HG02623 (cell line): ENCODE measurements around the gene PTPRN2.
"Not testable (repeated sequence)": the region's sequence is repeated elsewhere in the genome, so short reads cannot be mapped to it uniquely, and the experiment has no call there.

ENCODE experiments used
- ATAC-seq: cut with Tn5 transposase; IDR thresholded peaks from one replicate; pipeline ENCODE4 v1.9.1; 2021; ENCODE audit warnings: moderate library complexity; ENCODE audit not compliant: unreplicated experiment

Gene PTPRN2

DNA sequence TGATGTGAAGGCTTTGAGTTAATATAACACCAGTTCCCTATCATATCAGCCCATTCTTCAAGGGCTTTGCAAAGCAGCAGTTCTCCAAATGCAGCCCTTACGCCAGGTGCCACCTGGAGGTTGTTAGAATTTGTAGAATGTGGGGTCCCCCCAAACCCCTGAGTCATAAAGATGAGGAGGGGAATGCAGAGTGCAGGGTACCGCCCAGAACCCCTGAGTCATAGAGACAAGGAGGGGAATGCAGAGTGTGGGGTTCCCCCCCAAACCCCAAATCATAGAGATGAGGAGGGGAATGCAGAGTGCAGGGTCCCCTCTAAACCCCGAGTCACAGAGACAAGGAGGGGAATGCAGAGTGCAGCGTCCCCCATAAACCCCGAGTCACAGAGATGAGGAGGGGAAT is 605.8 kb downstream of the PTPRN2 start:
- no peak for ATAC-seq

DNA sequence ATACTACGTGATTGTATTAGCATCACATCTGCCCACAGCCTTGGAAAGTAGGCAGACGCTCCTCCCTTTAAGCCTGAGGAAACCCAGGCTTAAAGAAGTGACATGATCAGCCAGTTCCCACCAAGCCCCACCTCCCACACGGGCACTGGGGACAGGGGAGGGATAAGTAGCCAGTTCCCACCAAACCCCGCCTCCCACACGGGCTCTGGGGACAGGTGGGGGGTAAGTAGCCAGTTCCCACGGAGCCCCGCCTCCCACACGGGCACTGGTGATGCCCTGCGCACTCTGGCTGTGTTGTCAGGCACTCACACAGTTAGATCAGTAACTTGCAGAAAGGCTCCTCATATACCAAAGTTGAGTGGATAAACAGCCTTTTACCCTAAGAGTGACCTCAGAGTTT is 606.8 kb downstream of the PTPRN2 start:
- ATAC-seq, result no peak

DNA sequence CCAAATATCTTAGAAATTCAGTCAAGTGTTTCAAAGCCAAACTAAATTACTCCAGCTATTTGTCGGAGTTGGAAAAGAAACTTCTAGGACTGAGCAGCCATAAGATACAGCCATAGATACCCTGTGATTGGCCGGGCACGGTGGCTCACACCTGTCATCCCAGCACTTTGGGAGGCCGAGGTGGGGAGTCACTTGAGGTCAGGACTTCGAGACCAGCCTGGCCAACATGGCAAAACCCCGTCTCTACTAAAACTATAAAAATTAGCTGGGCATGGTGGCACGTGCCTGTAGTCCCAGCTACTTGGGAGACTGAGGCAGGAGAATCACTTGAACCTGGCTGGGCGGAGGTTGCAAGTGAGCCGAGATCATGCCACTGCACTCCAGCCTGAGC is 607.3 kb downstream of the PTPRN2 start:
- not testable (repeated sequence) for ATAC-seq

DNA sequence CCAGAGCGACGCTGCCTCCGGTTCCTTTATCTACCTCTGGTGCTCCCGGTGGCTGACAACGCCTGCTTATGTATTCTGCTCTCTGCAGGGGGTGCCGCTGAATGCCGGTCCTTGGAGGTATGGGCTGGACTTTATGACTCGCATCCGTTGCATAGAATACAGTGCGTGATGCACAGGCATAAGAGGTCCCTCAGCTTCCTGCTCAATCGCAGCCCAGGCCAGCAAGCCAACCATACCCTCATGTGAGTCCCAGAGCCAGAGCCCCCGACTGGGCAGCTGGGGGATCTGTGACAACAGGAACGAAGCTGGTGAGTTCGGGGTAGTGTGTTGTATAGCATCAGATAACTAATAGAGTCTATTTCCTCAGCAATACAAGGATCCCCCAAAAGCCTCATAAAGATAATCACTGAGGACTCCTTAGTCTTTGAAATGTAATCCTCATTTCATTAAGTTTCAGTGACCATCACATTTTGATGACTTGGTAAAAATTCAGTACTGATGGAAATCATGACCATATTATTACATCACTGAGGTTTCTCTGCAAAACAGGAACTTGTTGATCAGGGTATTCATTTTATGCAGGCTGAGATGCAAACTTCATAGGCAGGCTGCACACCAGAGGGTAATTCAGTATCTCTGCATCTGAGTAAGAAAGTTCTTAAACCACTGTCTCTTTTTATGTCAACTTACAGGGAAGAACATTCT is 607.8 kb downstream of the PTPRN2 start:
- no peak for ATAC-seq

DNA sequence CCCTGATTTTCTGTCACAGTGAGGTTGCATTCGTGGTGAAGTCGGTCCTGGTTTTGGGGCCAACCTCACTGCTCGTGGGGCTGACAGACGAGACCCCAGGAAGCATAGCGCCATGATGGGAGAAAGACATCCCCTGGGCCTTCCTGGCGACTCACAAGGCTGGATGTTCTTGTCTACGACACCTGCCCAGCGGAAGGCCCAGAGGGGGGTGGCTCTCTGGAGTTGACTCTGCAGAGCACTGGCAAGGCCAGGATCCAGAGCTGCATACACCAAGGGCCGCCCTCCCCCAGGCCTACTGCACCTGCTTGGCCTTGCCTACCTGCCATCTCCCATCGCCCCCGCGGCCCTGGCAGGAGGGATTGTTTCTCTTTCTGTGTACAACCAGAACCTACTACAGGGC is 608.9 kb downstream of the PTPRN2 start:
- ATAC-seq, result no peak

DNA sequence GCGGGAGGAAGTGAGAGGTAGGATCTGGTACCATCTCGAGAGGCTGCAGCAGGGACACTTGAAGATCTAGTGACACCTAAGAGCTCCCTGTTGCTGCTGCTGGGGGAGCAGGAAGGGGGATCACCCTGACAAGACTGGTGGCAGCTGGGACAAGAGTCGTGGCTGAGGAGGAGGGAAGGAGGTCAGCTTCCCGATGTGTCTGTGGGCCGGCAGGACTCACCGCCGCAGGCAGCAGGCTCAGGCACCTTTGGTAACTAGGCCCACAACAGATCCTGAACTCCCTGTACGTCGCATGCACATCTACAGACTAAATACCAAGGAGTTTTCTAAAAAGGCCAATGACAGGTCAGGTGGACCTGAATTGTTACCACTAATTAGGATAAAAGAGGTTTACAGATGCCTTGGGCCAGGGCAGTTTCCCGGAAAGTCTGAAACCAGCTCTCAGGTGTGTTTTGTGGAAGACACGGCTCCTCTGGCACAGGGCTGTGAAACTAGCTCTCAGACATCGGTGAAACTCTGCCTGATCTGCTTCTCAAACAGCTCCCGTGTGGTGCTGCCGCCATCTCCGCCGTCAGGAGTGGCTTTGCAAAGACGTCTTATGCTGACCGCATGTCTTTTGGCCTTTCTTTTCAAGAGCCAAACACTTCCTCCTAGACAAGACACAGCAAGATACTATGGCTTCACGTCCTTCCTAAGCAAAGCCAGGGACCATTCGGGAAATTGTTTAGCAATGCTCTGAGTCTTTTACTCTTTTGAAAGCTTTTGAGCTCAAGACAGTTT is 609.7 kb downstream of the PTPRN2 start:
- ATAC-seq, result no peak

DNA sequence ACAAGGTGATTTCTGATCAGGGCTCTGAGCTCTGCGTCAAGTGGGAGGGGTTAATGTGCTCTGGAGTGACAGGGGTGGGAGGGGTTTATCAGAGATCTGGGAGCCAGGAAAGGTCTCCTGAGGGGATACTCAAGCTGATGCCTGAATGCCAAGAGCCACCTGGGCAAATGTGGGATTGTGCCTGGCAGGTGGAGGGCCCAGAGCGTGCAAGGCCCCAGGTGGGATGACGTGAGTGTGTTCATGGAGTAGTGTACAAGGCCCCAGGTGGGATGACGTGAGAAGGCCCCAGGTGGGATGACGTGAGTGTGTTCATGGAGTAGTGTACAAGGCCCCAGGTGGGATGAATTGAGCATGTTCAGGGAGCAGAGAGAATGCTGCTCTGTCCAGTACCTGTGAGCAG is 610.3 kb downstream of the PTPRN2 start:
- ATAC-seq, result no peak

DNA sequence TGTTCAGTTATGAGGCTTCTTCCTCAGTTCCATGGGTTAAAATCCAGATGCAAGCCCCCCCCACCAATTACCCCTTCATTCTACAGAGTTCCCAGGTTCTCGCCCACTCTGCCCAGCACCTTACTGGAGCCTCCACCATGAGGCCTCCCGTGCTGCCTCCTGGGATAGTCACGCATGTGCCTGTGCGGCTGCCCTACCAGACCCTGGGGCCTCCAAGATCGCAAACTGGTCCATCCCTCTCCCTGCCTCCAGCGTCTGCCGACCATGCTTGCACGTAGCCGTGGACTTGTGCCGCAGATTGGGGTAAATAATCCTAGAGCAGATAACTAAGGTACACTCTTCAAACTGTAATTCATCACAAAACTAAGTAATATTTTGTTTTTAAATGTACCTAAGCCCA is 611.2 kb downstream of the PTPRN2 start:
- ATAC-seq, result no peak

DNA sequence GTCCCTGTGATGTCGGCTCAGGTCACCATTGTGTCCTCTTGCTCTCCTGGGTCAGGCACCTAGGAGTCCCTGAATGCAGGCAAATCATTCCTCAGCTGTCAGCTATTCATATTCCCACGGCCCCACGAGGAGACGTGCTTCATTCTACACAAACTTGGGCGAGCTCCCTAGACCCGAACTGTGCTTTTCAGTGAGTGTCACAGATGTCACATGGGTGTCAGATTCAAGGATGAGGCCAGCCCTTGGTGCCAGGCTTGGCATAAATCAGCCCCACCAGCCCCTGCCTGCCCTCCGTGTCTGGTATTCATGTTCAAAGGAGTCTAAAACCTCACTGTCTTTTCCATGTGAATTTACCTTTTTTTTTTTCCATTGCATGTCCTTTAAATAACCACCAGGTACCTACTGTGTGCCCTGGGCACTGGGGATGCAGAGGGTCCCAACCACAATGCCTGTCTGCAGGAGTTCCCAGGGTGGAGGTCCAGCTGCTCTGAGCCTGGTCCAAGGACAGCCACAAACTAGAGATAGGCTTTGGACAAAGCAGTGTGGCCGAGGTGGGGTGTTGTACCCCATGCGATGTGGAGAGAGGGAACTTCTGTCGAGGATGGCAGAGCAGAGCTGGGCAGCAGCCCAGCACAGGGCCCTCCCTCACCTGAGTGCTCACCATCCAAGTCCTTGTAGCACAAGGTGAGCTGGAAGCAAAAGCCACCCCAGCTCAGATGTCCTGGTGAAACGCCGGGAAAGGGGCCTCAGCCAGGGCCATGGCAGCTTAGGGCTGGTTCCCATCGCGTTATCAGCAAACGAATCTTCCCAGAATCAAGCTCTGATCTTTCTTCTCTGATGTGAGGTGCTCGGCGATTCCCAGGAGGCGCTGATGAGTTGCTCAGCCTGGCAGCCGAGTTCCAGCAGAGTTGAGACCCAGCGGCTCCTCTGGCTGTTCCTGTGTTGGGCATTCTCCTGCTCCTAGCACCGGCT is 611.9 kb downstream of the PTPRN2 start:
- no peak for ATAC-seq

DNA sequence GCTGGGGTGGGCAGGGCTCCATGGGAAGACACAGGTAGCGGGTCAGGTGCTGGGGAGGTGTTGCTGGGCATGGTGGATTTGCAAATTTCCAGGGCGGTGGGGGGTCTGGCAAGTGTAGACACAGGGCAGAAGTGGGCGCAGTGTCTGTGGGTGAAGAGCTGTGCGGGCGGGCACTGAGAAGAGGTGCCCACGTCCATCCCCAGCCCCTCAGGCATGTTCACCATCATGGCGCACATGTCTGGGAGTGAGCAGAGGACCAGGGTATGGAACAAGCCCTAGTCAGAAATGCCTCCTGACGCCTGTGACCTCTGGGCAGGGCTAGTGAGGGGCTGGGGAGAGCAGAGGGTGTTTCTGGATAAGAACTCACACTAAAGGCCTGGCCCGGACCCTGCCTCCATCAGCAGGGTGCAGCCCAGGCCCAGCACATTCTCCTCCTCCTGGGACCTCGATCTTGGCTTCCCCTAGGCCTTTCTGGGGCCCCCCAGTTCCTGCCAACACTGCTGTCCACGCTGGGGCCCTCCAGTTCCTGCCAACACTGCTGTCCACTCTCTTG is 612.9 kb downstream of the PTPRN2 start:
- ATAC-seq, result no peak

DNA sequence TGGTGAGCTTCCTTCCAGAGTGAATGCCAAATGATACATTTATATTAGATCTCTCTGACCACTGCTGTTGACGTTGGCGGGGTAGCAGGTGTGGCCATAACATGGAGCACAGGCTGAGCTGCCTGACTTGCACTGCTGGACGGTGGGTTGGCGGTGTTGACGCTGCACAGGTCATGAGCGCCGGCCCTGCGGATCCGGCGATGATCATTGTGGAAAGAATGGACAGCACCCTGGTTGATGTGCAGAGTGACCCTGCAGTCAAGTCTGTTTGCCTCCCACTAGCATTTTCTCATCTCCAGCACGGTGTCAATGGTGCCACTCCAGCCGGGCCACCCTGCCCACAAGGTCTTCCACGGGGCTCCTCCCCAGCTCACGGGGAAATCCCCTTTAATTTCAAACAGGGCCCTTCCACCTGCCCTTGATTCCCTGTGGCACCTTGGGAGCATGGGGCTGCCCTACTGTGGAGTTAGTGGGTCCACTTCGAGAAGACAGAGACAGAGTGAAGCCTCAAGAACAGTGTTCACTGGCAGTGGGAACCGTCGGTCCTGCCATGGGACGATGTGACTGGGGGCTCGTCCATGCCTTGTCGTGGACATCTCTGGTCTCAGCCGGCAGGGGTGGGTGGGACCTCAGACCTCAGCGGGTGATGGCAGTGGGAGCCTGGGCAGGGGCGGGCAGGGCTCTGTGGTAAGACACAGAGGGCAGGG is 613.5 kb downstream of the PTPRN2 start:
- ATAC-seq, result no peak

DNA sequence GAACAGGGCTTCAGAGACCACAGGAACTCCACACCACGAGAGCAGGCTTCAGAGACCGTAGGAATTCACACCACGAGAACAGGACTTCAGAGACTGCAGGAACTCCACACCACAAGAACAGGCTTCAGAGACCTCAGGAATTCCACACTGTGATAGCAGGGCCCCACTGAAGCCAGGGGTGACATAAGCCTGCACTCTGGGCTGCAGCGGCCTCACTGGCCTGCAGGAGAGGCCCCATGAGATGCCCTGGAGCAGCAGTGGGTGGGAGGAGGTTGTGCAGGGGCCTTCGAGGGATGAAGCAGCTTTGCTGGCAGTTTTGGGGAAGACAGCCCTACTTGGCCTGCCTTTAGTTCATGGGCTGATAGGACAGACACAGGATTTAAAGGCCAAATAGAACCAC is 614.7 kb downstream of the PTPRN2 start:
- no peak for ATAC-seq

DNA sequence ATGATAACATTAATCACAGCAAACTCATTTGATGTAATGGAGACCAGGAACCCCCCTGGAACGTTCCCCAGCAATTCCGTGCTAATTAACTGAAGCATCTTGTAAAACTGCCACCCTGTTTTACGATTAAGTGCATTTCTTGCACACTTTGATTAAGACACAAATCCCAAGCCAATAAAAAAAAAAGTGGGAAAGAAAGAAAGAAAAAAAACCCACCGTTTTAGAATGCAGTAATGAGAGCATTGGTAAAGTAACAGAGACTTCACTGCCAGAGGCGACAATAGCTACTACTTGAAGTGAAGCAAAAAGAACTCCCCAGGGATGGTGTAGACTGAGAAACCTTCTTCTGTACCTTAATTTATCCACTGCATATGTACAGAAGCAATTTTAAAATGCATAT is 616.1 kb downstream of the PTPRN2 start:
- ATAC-seq, result no peak

DNA sequence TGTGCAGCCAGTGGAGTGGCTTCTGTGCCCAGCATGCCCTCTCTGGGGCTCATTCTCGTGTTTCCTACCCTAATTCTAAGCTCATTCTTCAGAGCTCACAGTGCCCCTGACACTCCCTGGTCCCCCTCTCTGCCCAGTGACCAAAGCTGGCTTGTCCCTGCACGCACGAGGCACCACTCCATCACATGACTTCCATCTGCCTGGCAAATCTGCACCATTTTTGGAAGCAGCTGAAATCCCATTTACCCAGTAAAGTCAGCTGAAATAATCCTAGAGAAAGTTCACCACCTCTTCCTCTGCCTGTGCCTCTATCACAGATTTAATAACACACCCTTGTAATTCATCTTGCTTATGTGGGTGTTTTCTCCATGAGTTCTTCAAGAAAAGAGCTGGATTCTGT is 616.9 kb downstream of the PTPRN2 start:
- no peak for ATAC-seq

DNA sequence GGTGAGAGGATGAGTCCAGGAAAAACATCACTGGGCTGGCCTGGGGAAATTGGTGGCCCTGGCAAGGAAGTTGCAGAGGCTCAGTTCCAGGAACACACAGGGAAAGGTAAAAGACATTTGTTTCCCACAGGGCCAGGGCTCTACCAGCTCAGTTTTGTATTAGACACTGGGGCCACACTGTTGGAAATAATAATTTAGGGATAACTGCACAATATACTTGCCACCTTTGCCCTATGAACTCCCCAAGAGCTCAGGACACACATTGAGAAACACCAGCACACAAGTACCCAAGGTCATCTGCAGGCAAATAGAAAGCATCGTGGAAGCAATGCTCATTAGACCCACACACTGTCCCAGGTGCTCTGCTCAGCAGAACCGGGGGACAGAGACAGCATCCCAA is 617.6 kb downstream of the PTPRN2 start:
- no peak for ATAC-seq

DNA sequence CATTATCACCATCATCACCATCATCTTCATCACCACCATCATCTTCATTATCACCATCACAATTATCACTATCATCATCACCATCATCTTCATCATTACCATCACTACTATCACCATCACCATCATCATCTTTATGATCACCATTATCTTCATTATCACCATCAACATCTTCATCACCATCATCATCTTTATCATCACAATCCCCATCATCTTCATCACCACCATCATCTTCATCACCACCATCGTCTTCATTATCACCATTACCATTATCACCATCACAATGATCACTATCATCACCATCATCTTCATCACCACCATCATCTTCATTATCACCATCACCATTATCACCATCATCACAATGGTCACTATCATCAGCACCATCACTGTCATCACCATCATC is 621.1 kb downstream of the PTPRN2 start:
- ATAC-seq, result no peak

DNA sequence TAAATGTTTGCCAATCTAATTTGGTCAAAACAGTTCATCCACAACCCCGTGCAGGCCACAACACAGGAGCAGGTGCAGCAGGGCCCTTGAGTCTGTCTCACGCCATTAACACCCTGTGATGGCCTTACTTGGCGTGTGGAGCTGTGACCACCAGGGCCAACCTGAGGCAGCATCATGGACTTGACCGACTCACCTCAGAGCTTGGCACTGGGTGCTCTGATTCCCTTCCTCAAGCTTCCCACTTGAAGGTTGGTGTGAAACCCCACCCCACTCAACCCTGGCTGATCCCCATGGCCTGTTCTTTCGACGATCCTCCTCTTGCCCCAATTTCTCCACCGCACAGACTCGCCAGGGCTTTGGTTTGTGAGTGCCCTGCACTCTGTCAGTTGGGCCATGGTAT is 623.1 kb downstream of the PTPRN2 start:
- ATAC-seq, result no peak

DNA sequence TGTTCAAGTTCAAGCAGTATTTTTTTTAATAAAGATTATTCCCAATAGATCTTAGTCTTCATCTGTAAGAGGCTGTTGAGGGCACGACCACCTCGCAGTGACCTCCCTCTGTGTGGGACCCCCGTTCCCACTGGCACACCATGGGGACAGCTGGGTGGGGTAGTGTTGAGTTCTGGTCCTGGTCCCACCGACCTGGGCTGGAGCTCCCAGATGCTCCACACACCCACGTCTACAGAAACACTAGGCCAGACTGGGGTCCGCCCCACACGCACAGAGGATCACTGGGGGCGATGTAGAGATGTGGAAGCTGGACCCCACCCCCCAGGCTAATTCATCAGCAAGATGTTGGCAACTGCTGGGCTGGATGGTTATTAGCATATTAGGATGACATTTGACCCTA is 623.6 kb downstream of the PTPRN2 start:
- ATAC-seq, result no peak

DNA sequence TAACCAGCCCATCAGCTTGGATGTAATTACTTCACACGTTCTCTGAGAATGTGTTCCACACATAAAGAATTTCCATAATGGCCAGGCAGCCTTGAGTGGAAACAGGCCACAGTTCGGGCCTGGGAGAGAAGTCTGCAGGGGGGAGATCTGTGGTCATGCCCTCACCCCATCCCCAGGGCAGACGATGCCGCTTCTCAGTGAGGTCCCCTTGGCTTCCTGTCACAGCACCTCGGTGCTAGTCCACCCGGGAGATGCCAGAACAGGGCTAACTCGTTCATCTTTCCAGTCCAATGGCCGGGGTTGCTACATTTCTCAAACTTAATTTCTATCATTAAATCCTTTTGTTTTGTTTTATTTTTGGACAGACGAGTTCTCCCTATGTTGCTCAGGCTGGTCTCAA is 624.1 kb downstream of the PTPRN2 start:
- no peak for ATAC-seq

DNA sequence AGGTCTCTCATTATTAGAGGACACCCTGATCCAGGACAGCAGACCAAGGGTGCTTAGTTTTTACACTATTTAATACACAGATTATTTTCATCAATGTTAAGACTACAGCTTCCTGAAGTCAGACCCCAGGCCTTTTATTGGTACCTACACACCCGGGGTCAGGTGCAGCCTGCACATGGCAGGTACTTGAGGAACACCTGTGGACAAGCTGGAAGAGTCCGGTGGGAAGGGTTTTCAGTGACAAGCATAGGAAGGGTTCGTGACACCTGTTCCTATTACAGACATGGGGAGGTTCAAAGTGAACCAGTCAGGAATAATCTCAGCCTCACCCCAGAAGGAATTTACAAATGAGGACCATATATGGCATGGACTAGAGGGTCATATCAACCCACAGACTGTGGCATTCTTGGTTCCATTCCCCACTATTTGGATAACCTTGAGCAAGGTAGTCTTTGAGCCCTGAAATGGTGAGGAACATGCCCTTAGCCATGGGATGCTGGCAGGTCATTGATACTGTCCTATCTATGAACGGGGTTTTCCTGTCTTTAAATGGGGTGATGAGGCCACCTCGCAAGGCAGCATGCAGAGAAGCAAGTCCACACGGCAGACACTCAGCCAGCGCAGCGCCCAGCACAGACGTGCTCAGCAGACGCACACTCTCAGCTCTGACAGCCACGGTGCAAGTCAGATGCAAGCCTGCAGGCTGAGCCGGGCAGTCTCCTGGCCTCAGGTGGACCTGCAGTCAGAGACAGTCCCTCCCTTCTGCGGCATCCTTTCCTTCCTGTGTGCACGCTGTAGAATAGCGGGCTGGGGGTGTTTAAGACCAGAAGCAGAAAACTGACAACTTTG is 624.9 kb downstream of the PTPRN2 start:
- ATAC-seq, result no peak
